Stimulated activated CD8-positive, alpha-beta memory T cell treated with anti-CD3 and anti-CD28 coated beads, Interleukin-15, amount 100 ng/mL, for 48 hours (primary cell): ENCODE results near the gene KIF16B.

Source experiments
- DNase-seq, 2 donors: peaks; one replicate each; pipeline ENCODE4 v3.0.0-alpha.2; 2020; ENCODE audit warnings: low read depth in 2 of 2

Gene KIF16B

DNA sequence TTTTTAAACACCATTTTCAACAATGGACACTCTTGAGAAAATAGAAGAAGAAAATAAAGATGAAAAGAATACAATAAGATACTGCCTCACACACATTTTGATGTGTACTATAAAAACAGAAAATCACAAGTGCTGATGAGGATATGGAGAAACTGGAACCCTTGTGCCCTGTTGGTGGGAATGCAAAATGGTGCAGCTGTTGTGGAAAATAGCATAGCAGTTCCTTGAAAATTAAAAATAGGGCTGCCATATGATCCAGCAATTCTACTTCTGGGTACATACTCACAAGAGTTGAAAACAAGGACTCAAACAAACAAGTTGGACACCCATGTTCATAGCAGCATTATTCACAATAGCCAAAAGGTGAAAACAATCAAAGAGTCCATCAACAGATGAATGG is 173.0 kb downstream of the KIF16B start:
- no peak for DNase-seq

DNA sequence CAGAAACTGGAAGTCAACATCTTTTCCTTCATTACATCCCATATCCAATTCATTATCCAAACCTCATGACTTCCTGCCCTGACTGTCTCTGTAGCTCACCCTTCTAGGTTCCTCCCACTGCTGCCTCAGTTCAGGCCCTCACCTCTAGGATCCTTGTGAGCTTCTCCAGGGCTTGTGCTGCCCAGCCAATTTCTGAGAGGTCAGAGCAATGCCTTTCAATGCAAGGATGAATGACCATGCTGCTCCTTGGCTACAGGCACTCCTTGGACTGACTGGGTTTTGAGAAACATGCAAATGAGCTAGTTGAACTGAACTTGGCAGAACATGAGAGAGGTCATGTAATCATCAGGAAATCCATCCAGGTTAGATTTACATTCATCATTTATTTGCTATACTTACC is 173.4 kb downstream of the KIF16B start:
- DNase-seq: no peak

- DNase-seq: no peak
Measured at GRCh38 chr20:16397086-16397485, 176.2 kb downstream of the KIF16B start.

- DNase-seq: no peak
Measured at GRCh38 chr20:16395366-16395765, 177.9 kb downstream of the KIF16B start.

DNA sequence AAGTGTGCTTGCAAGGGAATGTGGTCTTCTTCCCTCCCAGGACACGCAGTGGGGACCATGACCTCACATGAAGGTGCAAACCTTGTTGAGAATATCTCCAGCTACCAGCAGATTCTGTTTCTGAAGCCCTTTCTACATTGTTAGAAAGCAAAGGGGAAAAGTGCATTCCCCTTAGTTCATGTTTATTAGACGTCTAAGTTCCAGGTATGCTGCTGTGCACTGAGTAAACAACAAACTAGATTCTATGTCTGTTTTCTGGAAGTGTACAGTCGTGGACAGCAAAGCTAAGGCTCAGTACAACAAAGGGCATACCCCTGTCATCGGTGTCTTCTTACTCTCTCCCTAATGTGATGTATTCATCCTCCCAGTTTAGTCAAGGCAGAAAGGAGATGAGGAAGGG is 178.5 kb downstream of the KIF16B start:
- DNase-seq: no peak

- no peak for DNase-seq
Measured at GRCh38 chr20:16393836-16394235, 179.4 kb downstream of the KIF16B start.

- no peak for DNase-seq
Measured at GRCh38 chr20:16393297-16393696, 180.0 kb downstream of the KIF16B start.

DNA sequence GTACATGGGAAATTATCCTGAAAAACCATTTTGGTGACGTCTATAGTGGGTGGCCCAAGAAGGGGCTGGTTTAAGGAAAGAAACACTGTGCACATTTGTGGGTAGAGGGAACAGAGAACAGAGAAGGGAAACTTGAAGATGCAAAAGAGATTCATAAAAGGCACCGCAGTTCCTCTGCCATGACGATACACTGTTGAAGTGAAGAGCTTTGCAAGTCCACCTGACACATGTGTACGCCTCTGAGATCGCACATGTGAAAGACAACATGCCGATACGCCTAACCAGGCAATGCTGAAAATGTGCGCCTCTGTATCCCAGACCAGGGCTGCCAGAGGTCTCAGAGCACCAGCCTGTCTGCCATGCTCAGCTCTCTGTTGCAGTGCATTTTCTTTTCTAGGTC is 180.9 kb downstream of the KIF16B start:
- no peak for DNase-seq

- DNase-seq: no peak
Measured at GRCh38 chr20:16390991-16391390, 182.3 kb downstream of the KIF16B start.

GRCh38 chr20:16388731-16389130 is 184.5 kb downstream of the KIF16B start:
- no peak for DNase-seq

GRCh38 chr20:16387666-16388065 is 185.6 kb downstream of the KIF16B start:
- DNase-seq: no peak

GRCh38 chr20:16385891-16386290 is 187.4 kb downstream of the KIF16B start:
- DNase-seq: no peak

DNA sequence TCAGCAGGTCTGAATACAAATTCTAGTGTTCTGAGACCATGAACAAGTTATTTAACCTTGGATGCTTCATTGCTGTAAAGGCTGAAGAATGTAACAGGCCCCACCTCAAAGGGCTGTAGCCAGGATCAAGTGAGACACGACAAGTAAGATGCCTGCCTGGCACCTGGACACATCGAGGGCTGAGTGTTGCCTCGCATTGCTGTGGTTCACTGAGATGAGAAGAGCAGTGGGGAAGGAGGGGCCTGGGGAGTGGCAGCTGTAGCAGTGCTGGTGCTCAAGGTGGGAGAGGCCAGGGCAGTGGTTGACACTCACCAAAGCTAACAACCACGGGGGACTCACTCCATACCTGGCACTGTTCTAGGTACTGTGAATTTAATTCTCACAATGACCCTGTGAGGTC is 187.8 kb downstream of the KIF16B start:
- DNase-seq: no peak

DNA sequence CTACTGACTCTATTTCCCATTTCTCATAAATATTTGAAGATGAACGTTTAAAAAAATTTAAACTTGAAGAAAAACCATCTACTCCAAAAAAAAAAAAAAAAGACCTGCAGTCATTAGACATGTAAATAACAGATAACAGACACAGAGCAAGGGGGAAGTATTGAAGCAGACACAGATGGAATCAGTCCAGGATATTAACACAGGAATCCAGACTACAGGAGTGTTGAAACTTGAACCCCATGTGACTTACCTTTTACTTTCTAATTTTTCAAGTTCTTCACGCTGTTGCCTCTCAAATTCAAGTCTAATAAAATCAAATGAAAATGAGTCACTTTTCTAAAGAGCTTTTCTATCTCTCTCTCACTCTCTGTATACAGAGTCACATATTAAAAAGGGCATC is 191.8 kb downstream of the KIF16B start:
- DNase-seq: no peak

GRCh38 chr20:16378712-16379370 is 194.4 kb downstream of the KIF16B start:
- no peak for DNase-seq

GRCh38 chr20:16378122-16378521 is 195.1 kb downstream of the KIF16B start:
- DNase-seq: no peak

- no peak for DNase-seq
Measured at GRCh38 chr20:16369441-16369840, 203.8 kb downstream of the KIF16B start.

- no peak for DNase-seq
Measured at GRCh38 chr20:16368645-16369292, 204.5 kb downstream of the KIF16B start.

- no peak for DNase-seq
Measured at GRCh38 chr20:16367948-16368560, 205.2 kb downstream of the KIF16B start.

- DNase-seq: no peak
Measured at GRCh38 chr20:16366529-16366928, 206.7 kb downstream of the KIF16B start.

GRCh38 chr20:16364320-16364687 is 208.9 kb downstream of the KIF16B start:
- no peak for DNase-seq

- no peak for DNase-seq
Measured at GRCh38 chr20:16363506-16364319, 209.5 kb downstream of the KIF16B start.

DNA sequence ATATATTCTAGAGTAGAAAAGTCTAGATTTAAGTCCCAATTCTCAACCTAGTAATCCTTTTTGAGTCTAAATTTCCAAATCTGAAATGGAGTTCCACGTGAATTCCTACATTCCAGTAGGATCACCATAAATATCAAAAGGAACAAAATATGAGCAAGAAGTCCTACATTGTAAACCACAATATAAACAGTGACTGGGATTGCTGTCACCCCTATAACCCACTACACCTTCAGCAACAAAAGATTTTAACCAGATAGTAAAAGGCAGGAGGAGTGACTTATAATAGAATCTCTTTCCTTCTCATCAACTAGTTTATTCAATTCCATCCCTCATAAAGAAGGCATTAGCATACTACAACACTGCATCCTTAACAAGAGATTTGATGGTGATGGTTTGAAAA is 210.6 kb downstream of the KIF16B start:
- DNase-seq: no peak
